Ascending aorta (tissue), 2 donors: Measurements from ENCODE around the gene ADAMTS15. TPM values are rescaled to one million over a fixed set of nuclear protein-coding genes. Genes with fewer than 3 reads are reported as not detected.

Experiments used
- DNase-seq, 2 donors: peaks; one replicate each; pipeline ENCODE4 v3.0.0-alpha.2; 2019; ENCODE audit warnings: low spot score in 2 of 2
- H3K27ac ChIP-seq, 2 donors: fragments of 200-600 bp; sonication (generic); one replicate each; pipeline ENCODE4 v1.5.1; 2016 to 2017; ENCODE audit warnings: mild to moderate bottlenecking in 1 of 2
- H3K27me3 ChIP-seq: fragments of 200-600 bp; sonication (generic); one replicate; pipeline ENCODE4 v1.5.1; 2017
- H3K36me3 ChIP-seq, 2 donors: fragments of 200-600 bp; sonication (generic); one replicate each; pipeline ENCODE4 v1.5.1; 2016
- H3K4me1 ChIP-seq, 2 donors: fragments of 200-600 bp; sonication (generic); one replicate each; pipeline ENCODE4 v1.5.1; 2016 to 2017; ENCODE audit warnings: mild to moderate bottlenecking in 1 of 2
- H3K4me3 ChIP-seq, 2 donors: fragments of 200-600 bp; sonication (generic); one replicate each; pipeline ENCODE4 v1.5.1; 2016 to 2017; ENCODE audit warnings: mild to moderate bottlenecking in 1 of 2
- H3K9me3 ChIP-seq, 2 donors: fragments of 200-600 bp; sonication (generic); one replicate each; pipeline ENCODE4 v1.5.1; 2016
- intact Hi-C: fragments of 100-400 bp; cut with DNase I; formaldehyde crosslinking; loops from one replicate; pipeline ENCODE4 v1.15.1; 2023
- total RNA-seq: library from RNA; depleted of rRNA; stranded (reverse); fragments of >200 nt; gene quantifications from one replicate; pipeline ENCODE4 v1.1.0, GENCODE V29; 2016
- TF ChIP-seq, protein P1 (sequence below), 3 experiments: fragments of 200-600 bp in 2 of 3; fragments of 450-650 bp in 1 of 3; sonication (generic) in 2 of 3; IDR thresholded peaks; one replicate each; pipeline ENCODE4 v1.5.1; 2016 to 2019; ENCODE audit warnings: antibody characterized with exemption in 3 of 3, mild to moderate bottlenecking in 1 of 3, moderate library complexity in 1 of 3

The ADAMTS15 gene
- total RNA-seq, 1 donor from 2014 or later: 20.4 TPM

GRCh38 chr11:130403967-130404366 lies 44.5 kb upstream of the ADAMTS15 start:
- intact Hi-C loops: loop anchor here (5.0 kb wide), 2 partner anchors 92 to 402 kb away; partner anchors contain the start of genes PRDM10 and ZBTB44
- DNase-seq: no peak
- Histone ChIP-seq H3K4me3 (no peak overlapping the region), H3K36me3 (no peaks in the 10 kb centered on the region), H3K9me3 (no peaks in the 10 kb centered on the region), H3K4me1 (peaks cover 12 to 36% of the 10 kb centered on the region in 2 donors), H3K27me3 (no peaks in the 10 kb centered on the region), H3K27ac (peak overlapping the region; percentile 87 to 92)
- TF ChIP-seq, protein P1, sequence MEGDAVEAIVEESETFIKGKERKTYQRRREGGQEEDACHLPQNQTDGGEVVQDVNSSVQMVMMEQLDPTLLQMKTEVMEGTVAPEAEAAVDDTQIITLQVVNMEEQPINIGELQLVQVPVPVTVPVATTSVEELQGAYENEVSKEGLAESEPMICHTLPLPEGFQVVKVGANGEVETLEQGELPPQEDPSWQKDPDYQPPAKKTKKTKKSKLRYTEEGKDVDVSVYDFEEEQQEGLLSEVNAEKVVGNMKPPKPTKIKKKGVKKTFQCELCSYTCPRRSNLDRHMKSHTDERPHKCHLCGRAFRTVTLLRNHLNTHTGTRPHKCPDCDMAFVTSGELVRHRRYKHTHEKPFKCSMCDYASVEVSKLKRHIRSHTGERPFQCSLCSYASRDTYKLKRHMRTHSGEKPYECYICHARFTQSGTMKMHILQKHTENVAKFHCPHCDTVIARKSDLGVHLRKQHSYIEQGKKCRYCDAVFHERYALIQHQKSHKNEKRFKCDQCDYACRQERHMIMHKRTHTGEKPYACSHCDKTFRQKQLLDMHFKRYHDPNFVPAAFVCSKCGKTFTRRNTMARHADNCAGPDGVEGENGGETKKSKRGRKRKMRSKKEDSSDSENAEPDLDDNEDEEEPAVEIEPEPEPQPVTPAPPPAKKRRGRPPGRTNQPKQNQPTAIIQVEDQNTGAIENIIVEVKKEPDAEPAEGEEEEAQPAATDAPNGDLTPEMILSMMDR (IDR thresholded peaks at IDR 0.05): no peak

DNA sequence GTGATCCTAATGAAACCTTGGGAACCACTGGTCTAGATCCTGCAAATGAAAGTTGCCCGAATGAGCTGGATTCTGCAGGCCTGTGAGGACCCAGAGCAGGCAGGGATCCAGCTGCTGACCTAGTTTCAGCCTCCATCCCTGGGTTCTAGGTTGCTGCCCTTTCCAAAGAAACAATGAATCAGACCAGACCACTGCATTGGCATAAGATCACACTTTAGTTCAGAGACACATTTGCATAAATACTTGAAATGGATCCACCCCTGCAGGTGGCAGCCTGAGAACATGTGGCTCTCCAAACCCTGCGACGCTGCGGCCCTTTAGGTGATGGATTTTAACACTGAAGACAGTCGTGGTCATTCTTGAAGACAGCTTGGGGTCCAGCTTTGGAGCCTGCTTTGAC lies 43.7 kb upstream of the ADAMTS15 start:
- DNase-seq: no peak
- Histone ChIP-seq H3K4me1 (peaks cover 12 to 36% of the 10 kb centered on the region in 2 donors), H3K36me3 (no peaks in the 10 kb centered on the region), H3K27me3 (no peaks in the 10 kb centered on the region), H3K9me3 (no peaks in the 10 kb centered on the region), H3K4me3 (no peak overlapping the region), H3K27ac (peak overlapping the region; percentile 87 to 92)
- intact Hi-C loops: loop anchor here (5.0 kb wide), 2 partner anchors 92 to 402 kb away; partner anchors contain the start of genes PRDM10 and ZBTB44
- TF ChIP-seq, protein P1 (IDR thresholded peaks at IDR 0.05): no peak

DNA sequence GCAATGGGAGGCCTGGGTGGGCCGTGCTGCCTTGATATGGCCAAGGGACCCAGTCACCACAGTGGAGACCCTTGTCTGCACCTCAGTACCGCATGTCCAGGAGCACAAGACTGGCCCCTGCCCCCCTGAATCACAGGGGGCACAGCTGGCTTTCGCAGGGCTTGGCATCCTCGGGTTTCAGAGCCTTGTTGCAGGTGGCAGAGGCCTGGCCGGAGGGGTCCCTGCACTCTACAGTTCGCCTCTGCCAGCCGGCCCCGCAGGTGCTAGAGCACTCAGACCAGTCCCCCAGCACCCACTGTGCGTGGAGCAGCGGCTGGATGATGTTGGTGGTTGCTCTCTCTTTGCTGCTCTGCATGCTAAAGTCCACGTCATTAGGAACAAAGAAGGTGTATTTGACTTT lies 43.0 kb upstream of the ADAMTS15 start:
- peaks cover 12 to 32% of the 10 kb centered on the region in 2 donors for H3K4me1 ChIP-seq

GRCh38 chr11:130407978-130408377 lies 40.5 kb upstream of the ADAMTS15 start:
- DNase-seq: peak in 1 of 2 donors; percentile 78
- Histone ChIP-seq H3K9me3 (no peaks in the 10 kb centered on the region), H3K4me3 (no peak overlapping the region), H3K4me1 (peaks cover 4 to 14% of the 10 kb centered on the region in 2 donors), H3K36me3 (no peaks in the 10 kb centered on the region), H3K27me3 (no peaks in the 10 kb centered on the region), H3K27ac (peak overlapping the region in 1 of 2 donors; percentile 43)
- intact Hi-C loops: no loop called here
- TF ChIP-seq, protein P1 (IDR thresholded peaks at IDR 0.05): no peak

More for the DNA sequence above, 43.0 kb upstream of the ADAMTS15 start:
- intact Hi-C loops: no loop called here
- no peak for DNase-seq
- Histone ChIP-seq H3K27ac (peak overlapping the region in 1 of 2 donors; percentile 87), H3K36me3 (no peaks in the 10 kb centered on the region), H3K27me3 (no peaks in the 10 kb centered on the region), H3K4me3 (no peak overlapping the region), H3K9me3 (no peaks in the 10 kb centered on the region)
- TF ChIP-seq, protein P1 (IDR thresholded peaks at IDR 0.05): no peak

- TF ChIP-seq, protein P1 (IDR thresholded peaks at IDR 0.05): no peak
- Histone ChIP-seq H3K36me3 (no peaks in the 10 kb centered on the region), H3K4me1 (peaks cover 4 to 12% of the 10 kb centered on the region in 2 donors), H3K27me3 (no peaks in the 10 kb centered on the region), H3K9me3 (no peaks in the 10 kb centered on the region), H3K4me3 (no peak overlapping the region), H3K27ac (peak overlapping the region in 1 of 2 donors; percentile 43)
- no peak for DNase-seq
- intact Hi-C loops: no loop called here
These were observed 40.0 kb upstream of the ADAMTS15 start for GRCh38 chr11:130408401-130408890.
